Measurements from ENCODE around the gene ARID4A.

DNA sequence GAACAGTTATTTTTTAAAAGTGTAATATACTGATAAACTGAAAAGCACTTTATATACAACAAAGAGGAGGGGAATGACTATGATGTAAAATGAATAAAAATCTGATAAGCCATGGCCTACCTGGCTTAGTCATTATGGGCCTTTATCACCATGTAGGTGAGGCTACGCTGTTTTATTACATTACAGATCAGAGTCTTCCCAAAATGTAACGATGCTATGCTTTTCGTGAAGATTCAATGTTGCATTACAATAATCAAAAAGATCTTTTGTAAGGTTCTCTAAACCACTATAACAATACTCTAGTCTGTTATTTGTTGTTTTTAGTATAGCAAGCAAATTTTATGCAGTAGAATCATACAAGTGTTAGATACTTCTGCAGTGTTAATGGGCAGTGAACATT lies 34.2 kb downstream of the ARID4A start:
- TF ChIP-seq, protein P1, sequence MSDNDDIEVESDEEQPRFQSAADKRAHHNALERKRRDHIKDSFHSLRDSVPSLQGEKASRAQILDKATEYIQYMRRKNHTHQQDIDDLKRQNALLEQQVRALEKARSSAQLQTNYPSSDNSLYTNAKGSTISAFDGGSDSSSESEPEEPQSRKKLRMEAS (CRISPR knock-in tag; IDR thresholded peaks at IDR 0.05) = no peak
- no peak for TF ChIP-seq HMG20B (CRISPR knock-in tag; IDR thresholded peaks at IDR 0.05)
- TF ChIP-seq, protein P2, sequence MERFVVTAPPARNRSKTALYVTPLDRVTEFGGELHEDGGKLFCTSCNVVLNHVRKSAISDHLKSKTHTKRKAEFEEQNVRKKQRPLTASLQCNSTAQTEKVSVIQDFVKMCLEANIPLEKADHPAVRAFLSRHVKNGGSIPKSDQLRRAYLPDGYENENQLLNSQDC (CRISPR knock-in tag; IDR thresholded peaks at IDR 0.05) = no peak
- TF ChIP-seq, protein P3, sequence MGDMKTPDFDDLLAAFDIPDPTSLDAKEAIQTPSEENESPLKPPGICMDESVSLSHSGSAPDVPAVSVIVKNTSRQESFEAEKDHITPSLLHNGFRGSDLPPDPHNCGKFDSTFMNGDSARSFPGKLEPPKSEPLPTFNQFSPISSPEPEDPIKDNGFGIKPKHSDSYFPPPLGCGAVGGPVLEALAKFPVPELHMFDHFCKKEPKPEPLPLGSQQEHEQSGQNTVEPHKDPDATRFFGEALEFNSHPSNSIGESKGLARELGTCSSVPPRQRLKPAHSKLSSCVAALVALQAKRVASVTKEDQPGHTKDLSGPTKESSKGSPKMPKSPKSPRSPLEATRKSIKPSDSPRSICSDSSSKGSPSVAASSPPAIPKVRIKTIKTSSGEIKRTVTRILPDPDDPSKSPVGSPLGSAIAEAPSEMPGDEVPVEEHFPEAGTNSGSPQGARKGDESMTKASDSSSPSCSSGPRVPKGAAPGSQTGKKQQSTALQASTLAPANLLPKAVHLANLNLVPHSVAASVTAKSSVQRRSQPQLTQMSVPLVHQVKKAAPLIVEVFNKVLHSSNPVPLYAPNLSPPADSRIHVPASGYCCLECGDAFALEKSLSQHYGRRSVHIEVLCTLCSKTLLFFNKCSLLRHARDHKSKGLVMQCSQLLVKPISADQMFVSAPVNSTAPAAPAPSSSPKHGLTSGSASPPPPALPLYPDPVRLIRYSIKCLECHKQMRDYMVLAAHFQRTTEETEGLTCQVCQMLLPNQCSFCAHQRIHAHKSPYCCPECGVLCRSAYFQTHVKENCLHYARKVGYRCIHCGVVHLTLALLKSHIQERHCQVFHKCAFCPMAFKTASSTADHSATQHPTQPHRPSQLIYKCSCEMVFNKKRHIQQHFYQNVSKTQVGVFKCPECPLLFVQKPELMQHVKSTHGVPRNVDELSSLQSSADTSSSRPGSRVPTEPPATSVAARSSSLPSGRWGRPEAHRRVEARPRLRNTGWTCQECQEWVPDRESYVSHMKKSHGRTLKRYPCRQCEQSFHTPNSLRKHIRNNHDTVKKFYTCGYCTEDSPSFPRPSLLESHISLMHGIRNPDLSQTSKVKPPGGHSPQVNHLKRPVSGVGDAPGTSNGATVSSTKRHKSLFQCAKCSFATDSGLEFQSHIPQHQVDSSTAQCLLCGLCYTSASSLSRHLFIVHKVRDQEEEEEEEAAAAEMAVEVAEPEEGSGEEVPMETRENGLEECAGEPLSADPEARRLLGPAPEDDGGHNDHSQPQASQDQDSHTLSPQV (IDR thresholded peaks at IDR 0.05) = no peak
